DOHH2 (cell line): ENCODE results near the gene FAM76A.
"Not testable (repeated sequence)": the region's sequence is repeated elsewhere in the genome, so short reads cannot be mapped to it uniquely, and the experiment has no call there.

ENCODE experiments used
- H3F3A ChIP-seq: fragments of 200-600 bp; sonication (generic), shearing (Covaris generic); 2 replicates; pipeline ENCODE4 v1.6.0; 2016; ENCODE audit warnings: antibody characterized with exemption, mild to moderate bottlenecking; ENCODE audit not compliant: control insufficient read depth, insufficient read depth
- H3K27ac ChIP-seq: fragments of 200-600 bp; sonication (generic); 2 replicates; pipeline ENCODE4 v1.5.1; 2014; ENCODE audit warnings: low read depth, mild to moderate bottlenecking, low read length, moderate library complexity
- H3K27me3 ChIP-seq: fragments of 200-600 bp; sonication (generic); 2 replicates; pipeline ENCODE4 v1.6.1; 2014; ENCODE audit warnings: mild to moderate bottlenecking, low read length, mixed read lengths; ENCODE audit not compliant: control insufficient read depth
- H3K36me3 ChIP-seq: fragments of 200-600 bp; sonication (generic); 2 replicates; pipeline ENCODE4 v1.6.1; 2014; ENCODE audit warnings: mild to moderate bottlenecking, low read length, moderate library complexity, mixed read lengths; ENCODE audit not compliant: control insufficient read depth
- H3K4me1 ChIP-seq: fragments of 200-600 bp; sonication (generic); 2 replicates; pipeline ENCODE4 v1.6.1; 2014; ENCODE audit warnings: mild to moderate bottlenecking, low read length, mixed read lengths; ENCODE audit not compliant: control insufficient read depth
- H3K4me2 ChIP-seq: fragments of 200-600 bp; sonication (generic); 2 replicates; pipeline ENCODE4 v1.6.0; 2014; ENCODE audit warnings: mild to moderate bottlenecking, low read length, moderate library complexity
- H3K4me3 ChIP-seq: fragments of 200-600 bp; sonication (generic); 2 replicates; pipeline ENCODE4 v1.5.1; 2014; ENCODE audit warnings: mild to moderate bottlenecking, low read length, mixed read lengths
- H3K79me2 ChIP-seq: fragments of 200-600 bp; sonication (generic); 2 replicates; pipeline ENCODE4 v1.6.1; 2014; ENCODE audit warnings: mild to moderate bottlenecking, low read length, mixed read lengths; ENCODE audit not compliant: control insufficient read depth
- H3K9me2 ChIP-seq: fragments of 200-600 bp; sonication (generic); replicated peaks from 2 replicates; pipeline ENCODE4 v1.6.1; 2014; ENCODE audit warnings: mild to moderate bottlenecking, low read length, mixed read lengths; ENCODE audit not compliant: control insufficient read depth
- H3K9me3 ChIP-seq: fragments of 200-600 bp; sonication (generic); 2 replicates; pipeline ENCODE4 v1.6.1; 2014; ENCODE audit warnings: antibody characterized with exemption, low read length, mixed read lengths; ENCODE audit not compliant: control insufficient read depth, insufficient read depth
- H4K20me1 ChIP-seq: fragments of 200-600 bp; sonication (generic); 2 replicates; pipeline ENCODE4 v1.6.0; 2014; ENCODE audit warnings: low read depth, mild to moderate bottlenecking, antibody characterized with exemption, low read length, moderate library complexity; ENCODE audit not compliant: control insufficient read depth, insufficient read depth
- EZH2phosphoT487 ChIP-seq: fragments of 200-600 bp; sonication (generic); IDR thresholded peaks from 2 replicates; pipeline ENCODE4 v1.6.1; 2017; ENCODE audit warnings: borderline replicate concordance, mild to moderate bottlenecking, antibody characterized with exemption, low read length, moderate library complexity, mixed read lengths
- TF ChIP-seq, protein P1 (sequence below): fragments of 200-600 bp; sonication (generic); IDR thresholded peaks from one replicate; pipeline ENCODE4 v1.5.1; 2014; ENCODE audit warnings: antibody characterized with exemption, mild to moderate bottlenecking, low read depth, low read length; ENCODE audit not compliant: poor library complexity, severe bottlenecking

FAM76A gene

GRCh38 chr1:27785781-27786455 lies 60.2 kb downstream of the FAM76A start:
- H3K9me3 ChIP-seq: no peaks in the 10 kb centered on the region
- no peak overlapping the region for H3K4me2 ChIP-seq
- no peak overlapping the region for H3K4me3 ChIP-seq
- H3K4me1 ChIP-seq: no peaks in the 10 kb centered on the region
- H3K9me2 ChIP-seq: no peaks in the 10 kb centered on the region
- H3K27me3 ChIP-seq: no peaks in the 10 kb centered on the region
- H4K20me1 ChIP-seq: no peaks in the 10 kb centered on the region
- H3K79me2 ChIP-seq: peaks cover 64% of the 10 kb centered on the region
- peaks cover 18% of the 10 kb centered on the region for H3K36me3 ChIP-seq
- TF ChIP-seq, protein P1, sequence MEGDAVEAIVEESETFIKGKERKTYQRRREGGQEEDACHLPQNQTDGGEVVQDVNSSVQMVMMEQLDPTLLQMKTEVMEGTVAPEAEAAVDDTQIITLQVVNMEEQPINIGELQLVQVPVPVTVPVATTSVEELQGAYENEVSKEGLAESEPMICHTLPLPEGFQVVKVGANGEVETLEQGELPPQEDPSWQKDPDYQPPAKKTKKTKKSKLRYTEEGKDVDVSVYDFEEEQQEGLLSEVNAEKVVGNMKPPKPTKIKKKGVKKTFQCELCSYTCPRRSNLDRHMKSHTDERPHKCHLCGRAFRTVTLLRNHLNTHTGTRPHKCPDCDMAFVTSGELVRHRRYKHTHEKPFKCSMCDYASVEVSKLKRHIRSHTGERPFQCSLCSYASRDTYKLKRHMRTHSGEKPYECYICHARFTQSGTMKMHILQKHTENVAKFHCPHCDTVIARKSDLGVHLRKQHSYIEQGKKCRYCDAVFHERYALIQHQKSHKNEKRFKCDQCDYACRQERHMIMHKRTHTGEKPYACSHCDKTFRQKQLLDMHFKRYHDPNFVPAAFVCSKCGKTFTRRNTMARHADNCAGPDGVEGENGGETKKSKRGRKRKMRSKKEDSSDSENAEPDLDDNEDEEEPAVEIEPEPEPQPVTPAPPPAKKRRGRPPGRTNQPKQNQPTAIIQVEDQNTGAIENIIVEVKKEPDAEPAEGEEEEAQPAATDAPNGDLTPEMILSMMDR: no peak
- TF ChIP-seq EZH2phosphoT487: no peak
- no peaks in the 10 kb centered on the region; the same call in 1 of the 2 replicates for H3F3A ChIP-seq
- no peak overlapping the region for H3K27ac ChIP-seq

GRCh38 chr1:27787895-27788294 lies 62.1 kb downstream of the FAM76A start:
- H3K27ac ChIP-seq: no peak overlapping the region
- no peak overlapping the region for H3K4me2 ChIP-seq
- H3K79me2 ChIP-seq: peaks cover 47% of the 10 kb centered on the region
- no peaks in the 10 kb centered on the region for H3K4me1 ChIP-seq
- H3K36me3 ChIP-seq: peaks cover 24% of the 10 kb centered on the region
- H4K20me1 ChIP-seq: no peaks in the 10 kb centered on the region
- no peaks in the 10 kb centered on the region for H3K9me2 ChIP-seq
- no peaks in the 10 kb centered on the region for H3K9me3 ChIP-seq
- H3K27me3 ChIP-seq: no peaks in the 10 kb centered on the region
- TF ChIP-seq, protein P1: no peak
- TF ChIP-seq EZH2phosphoT487: no peak
- H3K4me3 ChIP-seq: no peak overlapping the region
- peaks cover 4% of the 10 kb centered on the region; the same call in 1 of the 2 replicates for H3F3A ChIP-seq

DNA sequence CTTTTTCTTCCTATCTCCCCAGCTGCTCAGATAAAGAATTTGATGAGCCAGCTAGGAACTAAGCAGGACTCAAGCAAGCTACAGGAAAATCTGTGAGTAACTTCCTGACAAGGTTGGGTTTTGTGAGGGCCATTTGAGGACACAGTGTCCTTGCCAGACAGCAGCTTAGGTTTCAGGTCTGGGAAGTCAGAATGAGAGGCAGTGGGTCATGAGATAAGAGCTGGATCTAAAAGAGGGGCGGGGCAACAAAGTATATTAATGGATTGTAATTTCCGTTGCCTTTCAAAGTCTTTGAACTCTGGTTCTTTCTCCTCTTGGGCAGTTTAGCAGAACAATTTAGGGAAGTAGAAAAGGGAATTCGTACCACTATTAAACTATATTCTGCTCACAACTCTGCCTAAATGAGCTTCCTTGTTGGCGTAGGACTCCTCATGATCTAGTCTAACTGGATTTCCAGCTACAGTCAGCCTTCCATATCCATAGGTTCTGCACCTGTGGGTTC lies 63.8 kb downstream of the FAM76A start:
- Histone ChIP-seq H3K27ac (no peak overlapping the region), H3K4me2 (no peak overlapping the region), H3K79me2 (peaks cover 34% of the 10 kb centered on the region), H3K9me2 (no peaks in the 10 kb centered on the region), H3K4me3 (no peak overlapping the region), H3K4me1 (no peaks in the 10 kb centered on the region), H3K36me3 (peaks cover 37% of the 10 kb centered on the region), H3K9me3 (no peaks in the 10 kb centered on the region), H3K27me3 (no peaks in the 10 kb centered on the region), H3F3A (peaks cover 4% of the 10 kb centered on the region; the same call in 1 of the 2 replicates), H4K20me1 (no peaks in the 10 kb centered on the region)
- TF ChIP-seq, protein P1: no peak
- TF ChIP-seq EZH2phosphoT487: no peak

DNA sequence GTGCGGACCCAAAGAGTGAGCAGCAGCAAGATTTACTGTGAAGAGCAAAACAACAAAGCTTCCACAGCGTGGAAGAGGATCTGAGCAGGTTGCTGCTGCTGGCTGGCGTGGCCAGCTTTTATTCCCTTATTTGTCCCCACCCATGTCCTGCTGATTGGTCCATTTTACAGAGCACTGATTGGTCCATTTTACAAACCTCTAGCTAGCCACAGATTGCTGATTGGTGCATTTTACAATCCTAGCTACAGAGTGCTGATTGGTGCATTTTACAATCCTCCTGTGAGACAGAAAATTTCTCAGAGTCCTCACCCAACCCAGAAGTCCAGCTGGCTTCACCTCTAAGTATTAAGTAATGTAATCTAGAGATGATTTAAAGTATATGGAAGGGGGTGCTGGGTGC lies 64.5 kb downstream of the FAM76A start:
- peaks cover 43% of the 10 kb centered on the region for H3K36me3 ChIP-seq
- H3K27me3 ChIP-seq, H3F3A ChIP-seq, H3K4me3 ChIP-seq, H3K9me3 ChIP-seq, H3K27ac ChIP-seq, H3K4me1 ChIP-seq, H3K4me2 ChIP-seq, H4K20me1 ChIP-seq, H3K9me2 ChIP-seq: not testable (repeated sequence)
- H3K79me2 ChIP-seq: peaks cover 29% of the 10 kb centered on the region
